Hepatocyte (in vitro differentiated cells): ENCODE data around the gene RBCK1.

Experiments
- EZH2phosphoT487 ChIP-seq: fragments of 200-600 bp; sonication (generic); IDR thresholded peaks from one replicate; pipeline ENCODE4 v1.6.1; 2018; ENCODE audit warnings: antibody characterized with exemption, mild to moderate bottlenecking, low read depth, moderate library complexity; ENCODE audit not compliant: unreplicated experiment, severe bottlenecking
- TF ChIP-seq, protein P1 (sequence below): fragments of 200-600 bp; sonication (generic); IDR thresholded peaks from 2 replicates; pipeline ENCODE4 v1.5.1; 2016; ENCODE audit warnings: antibody characterized with exemption, mild to moderate bottlenecking; ENCODE audit not compliant: poor library complexity

DNA sequence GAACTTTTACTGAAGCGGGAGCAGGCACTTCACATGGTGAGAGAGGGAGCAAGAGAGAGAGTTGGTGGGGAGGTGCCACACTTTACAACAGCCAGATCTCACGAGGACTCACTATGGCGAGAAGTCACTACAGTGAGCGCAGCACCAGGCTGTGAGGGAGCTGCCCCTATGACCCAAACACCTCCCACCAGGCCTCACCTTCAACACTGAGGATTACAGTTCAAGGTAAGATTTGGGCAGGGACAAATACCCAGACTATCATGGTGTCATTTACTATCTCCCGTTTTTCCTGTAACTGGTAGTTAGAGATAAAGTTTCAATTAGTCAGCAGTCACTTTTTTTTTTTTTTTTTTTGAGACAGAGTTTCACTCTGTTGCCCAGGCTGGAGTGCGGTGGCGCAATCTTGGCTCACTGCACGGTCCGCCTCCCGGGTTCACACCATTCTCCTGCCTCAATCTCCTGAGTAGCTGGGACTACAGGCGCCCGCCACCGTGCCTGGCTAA lies 7.8 kb downstream of the RBCK1 start:
- TF ChIP-seq, protein P1, sequence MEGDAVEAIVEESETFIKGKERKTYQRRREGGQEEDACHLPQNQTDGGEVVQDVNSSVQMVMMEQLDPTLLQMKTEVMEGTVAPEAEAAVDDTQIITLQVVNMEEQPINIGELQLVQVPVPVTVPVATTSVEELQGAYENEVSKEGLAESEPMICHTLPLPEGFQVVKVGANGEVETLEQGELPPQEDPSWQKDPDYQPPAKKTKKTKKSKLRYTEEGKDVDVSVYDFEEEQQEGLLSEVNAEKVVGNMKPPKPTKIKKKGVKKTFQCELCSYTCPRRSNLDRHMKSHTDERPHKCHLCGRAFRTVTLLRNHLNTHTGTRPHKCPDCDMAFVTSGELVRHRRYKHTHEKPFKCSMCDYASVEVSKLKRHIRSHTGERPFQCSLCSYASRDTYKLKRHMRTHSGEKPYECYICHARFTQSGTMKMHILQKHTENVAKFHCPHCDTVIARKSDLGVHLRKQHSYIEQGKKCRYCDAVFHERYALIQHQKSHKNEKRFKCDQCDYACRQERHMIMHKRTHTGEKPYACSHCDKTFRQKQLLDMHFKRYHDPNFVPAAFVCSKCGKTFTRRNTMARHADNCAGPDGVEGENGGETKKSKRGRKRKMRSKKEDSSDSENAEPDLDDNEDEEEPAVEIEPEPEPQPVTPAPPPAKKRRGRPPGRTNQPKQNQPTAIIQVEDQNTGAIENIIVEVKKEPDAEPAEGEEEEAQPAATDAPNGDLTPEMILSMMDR, result no peak
- no peak for TF ChIP-seq EZH2phosphoT487
